ENCODE data around the gene ATP1A2.

The ATP1A2 gene

GRCh38 chr1:160115545-160116282, at the start of gene ATP1A2:
Gene ATP1A2, plus strand, starts transcription at chr1:160115759. Its CDS starts 103 bp downstream, at chr1:160115862.
- no peak for DNase-seq (ENCODE audit: low read depth in 2 of 2, low spot score in 1 of 2)

GRCh38 chr1:160066829-160067745, 48.5 kb upstream of the ATP1A2 start:
- DNase-seq (ENCODE audit: low read depth in 2 of 2, low spot score in 1 of 2), result no peak

- no peak for DNase-seq (ENCODE audit: low read depth in 2 of 2, low spot score in 1 of 2)
Observed at GRCh38 chr1:160068225-160068624, 47.3 kb upstream of the ATP1A2 start.

DNA sequence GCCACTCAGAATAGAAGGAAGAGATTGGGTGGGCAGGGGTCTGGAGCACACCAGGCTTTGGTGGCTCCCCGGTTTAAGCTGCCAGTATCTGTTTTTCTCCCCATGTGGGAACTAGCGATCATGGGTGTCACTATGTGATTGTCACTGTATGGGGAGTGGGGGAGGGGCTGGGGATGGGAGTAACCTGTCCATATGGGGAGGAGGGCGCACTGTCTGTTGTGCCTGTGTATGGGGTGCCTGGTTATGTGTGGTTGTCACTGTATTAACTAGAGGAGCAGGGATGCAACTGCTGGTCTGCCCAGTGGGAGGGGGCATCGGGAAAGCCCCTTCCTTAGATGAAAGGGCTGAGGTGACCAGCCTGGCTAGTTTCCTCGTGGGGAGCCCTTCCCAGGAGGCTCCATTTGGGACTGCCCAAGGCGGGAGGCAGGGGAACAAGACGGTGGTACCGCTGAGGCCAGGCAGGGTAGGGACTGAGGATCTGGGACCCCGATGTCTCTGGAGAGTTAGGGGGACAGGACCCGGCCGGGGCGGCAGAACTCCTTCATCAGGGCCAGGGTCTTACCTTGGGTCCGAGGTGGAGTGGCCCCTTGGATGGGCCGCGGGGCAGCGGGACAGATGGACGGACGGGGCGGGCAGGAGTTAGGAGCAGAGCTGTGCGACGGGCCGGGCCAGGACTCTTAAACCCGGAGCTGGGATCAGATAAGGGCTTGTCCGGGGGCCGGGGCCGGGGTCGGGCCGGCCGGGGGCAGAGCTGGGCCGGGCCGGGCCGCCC, 45.9 kb upstream of the ATP1A2 start, which contains the start of gene KCNJ10:
TSS of gene KCNJ10 (minus strand) at position 701 of the 772 bp plus-strand sequence. CDS start 27,628 bp downstream, outside the sequence.
- DNase-seq (ENCODE audit: low read depth in 2 of 2, low spot score in 1 of 2), result no peak

GRCh38 chr1:160070243-160071163, 45.1 kb upstream of the ATP1A2 start:
- peak; percentile 42 to 65 for DNase-seq (ENCODE audit: low read depth in 2 of 2, low spot score in 1 of 2)

- DNase-seq (ENCODE audit: low read depth in 2 of 2, low spot score in 1 of 2), result no peak
Observed at GRCh38 chr1:160071289-160071688, 44.3 kb upstream of the ATP1A2 start.

DNA sequence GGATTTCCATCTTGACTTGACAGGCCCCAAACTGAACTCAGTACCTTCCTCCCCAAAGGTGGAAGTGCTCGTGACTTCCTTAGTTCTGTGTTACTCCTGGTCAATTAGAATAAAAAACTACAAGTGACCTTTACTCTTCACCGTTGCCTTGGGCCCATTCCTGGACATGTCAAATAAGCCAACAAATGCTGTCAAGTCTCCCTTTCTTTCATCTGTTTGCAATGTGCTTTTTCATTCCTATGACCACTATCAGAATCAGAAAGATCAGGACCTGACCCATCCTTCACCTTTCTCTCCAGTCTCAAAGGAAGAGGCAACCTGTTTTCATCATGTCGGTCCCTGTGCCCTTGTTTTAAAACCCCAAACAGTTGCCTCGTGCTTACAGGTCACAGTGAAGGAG, 40.7 kb upstream of the ATP1A2 start:
- no peak for DNase-seq (ENCODE audit: low read depth in 2 of 2, low spot score in 1 of 2)

DNA sequence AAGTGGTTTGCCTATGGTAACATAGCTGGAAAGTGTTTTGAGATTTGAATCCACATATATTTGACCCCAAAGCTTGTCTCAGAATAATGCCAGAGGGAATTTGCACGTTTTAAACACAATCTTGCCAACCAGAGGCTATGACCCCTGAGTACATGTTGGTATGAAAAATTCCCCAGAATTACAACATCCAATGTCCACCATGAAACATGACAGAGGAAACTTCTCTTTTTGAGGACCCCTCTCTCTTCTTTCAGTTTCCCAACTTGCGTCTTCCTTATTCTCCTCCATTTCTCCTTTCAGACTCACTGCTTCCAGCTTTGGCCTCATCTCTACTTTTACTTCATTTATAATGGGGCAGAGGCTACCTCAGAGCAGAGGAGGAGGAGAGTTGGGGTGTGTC, 39.7 kb upstream of the ATP1A2 start:
- DNase-seq (ENCODE audit: low read depth in 2 of 2, low spot score in 1 of 2), result no peak

DNA sequence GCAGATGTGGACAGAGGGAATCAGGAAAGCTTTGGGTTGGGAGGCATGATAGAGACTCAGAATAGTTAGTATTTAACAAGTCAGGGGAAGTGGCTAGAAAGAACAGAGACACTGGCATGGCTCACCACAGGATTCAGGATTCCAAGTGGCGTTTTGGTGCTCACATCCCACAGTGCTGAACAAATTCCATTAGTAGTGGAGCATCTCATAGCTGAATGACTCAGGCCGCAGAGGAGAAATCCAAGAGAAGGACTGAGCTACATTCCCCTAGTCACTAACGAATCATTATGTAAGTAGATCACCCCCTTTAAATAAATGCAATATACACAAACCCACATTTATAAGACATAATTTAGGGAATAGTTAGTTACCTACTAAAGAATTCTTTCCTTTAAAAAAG, 39.3 kb upstream of the ATP1A2 start:
- no peak for DNase-seq (ENCODE audit: low read depth in 2 of 2, low spot score in 1 of 2)

DNA sequence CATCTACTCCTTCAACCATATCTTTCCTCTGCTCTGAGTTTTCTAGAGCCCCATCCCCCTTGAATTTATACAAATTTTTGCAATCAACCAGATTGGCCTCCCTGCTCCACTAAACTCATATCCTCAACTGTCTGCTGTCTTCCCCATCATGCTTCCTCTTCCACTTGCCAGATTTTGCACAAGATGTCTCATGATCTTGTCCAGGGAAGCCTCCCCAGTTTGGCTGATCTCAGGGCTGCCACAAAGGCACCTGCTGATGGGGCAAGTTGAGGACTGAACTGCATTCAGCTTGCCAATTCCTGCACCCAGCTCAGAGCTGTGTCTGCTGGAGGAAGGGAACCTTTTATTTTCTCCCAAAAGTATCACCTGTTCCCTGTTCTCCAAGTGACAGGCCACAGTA, 38.1 kb upstream of the ATP1A2 start:
- no peak for DNase-seq (ENCODE audit: low read depth in 2 of 2, low spot score in 1 of 2)

- DNase-seq (ENCODE audit: low read depth in 2 of 2, low spot score in 1 of 2), result no peak
Observed at GRCh38 chr1:160078512-160079195, 36.9 kb upstream of the ATP1A2 start.

- no peak for DNase-seq (ENCODE audit: low read depth in 2 of 2, low spot score in 1 of 2)
Observed at GRCh38 chr1:160079448-160079847, 36.1 kb upstream of the ATP1A2 start.

GRCh38 chr1:160080381-160081100, 35.0 kb upstream of the ATP1A2 start:
- no peak for DNase-seq (ENCODE audit: low read depth in 2 of 2, low spot score in 1 of 2)

GRCh38 chr1:160081261-160081936, 34.2 kb upstream of the ATP1A2 start, which contains the start of gene KCNJ9:
Gene KCNJ9, plus strand, starts transcription at chr1:160081538. Its CDS starts 2,493 bp downstream, at chr1:160084031.
- no peak for DNase-seq (ENCODE audit: low read depth in 2 of 2, low spot score in 1 of 2)

- no peak for DNase-seq (ENCODE audit: low read depth in 2 of 2, low spot score in 1 of 2)
Observed at GRCh38 chr1:160082487-160082886, 33.1 kb upstream of the ATP1A2 start.

DNA sequence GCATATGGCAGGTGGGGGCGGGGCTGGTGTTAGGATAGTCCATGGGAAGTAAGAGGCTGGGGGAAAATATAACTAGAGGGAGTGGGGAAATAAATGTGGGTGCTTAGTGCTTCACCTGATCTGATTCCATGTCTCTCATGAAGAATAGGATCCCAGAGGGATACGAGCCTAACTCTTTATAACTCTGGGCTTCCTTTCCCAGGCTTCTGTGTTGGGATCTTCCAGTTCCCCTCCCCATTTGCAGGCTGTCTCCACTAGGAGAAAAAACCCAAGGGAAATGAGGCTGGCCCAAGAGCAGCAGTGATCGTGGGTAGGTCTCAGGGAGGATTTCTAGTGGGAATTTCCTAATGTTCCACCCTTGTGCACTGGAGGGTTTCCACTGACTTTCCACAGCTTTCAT, 32.6 kb upstream of the ATP1A2 start:
- no peak for DNase-seq (ENCODE audit: low read depth in 2 of 2, low spot score in 1 of 2)

DNA sequence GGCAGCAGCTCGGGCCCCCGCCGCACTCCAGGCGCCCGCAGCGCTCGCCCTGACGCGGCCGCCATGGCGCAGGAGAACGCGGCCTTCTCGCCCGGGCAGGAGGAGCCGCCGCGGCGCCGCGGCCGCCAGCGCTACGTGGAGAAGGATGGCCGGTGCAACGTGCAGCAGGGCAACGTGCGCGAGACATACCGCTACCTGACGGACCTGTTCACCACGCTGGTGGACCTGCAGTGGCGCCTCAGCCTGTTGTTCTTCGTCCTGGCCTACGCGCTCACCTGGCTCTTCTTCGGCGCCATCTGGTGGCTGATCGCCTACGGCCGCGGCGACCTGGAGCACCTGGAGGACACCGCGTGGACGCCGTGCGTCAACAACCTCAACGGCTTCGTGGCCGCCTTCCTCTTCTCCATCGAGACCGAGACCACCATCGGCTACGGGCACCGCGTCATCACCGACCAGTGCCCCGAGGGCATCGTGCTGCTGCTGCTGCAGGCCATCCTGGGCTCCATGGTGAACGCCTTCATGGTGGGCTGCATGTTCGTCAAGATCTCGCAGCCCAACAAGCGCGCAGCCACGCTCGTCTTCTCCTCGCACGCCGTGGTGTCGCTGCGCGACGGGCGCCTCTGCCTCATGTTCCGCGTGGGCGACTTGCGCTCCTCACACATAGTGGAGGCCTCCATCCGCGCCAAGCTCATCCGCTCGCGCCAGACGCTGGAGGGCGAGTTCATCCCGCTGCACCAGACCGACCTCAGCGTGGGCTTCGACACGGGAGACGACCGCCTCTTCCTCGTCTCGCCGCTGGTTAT, 31.4 kb upstream of the ATP1A2 start:
- DNase-seq (ENCODE audit: low read depth in 2 of 2, low spot score in 1 of 2), result peak; percentile 40 to 41
